Activated naive CD4-positive, alpha-beta T cell treated with Interleukin-2 at 50 U/mL for 16 hours (primary cell): ENCODE results near the gene MBD6.
"Not testable (repeated sequence)": the region's sequence is repeated elsewhere in the genome, so short reads cannot be mapped to it uniquely, and the experiment has no call there.

Source experiments
- DNase-seq: peaks from one replicate; pipeline ENCODE4 v3.0.0-alpha.2; 2020

The MBD6 gene

DNA sequence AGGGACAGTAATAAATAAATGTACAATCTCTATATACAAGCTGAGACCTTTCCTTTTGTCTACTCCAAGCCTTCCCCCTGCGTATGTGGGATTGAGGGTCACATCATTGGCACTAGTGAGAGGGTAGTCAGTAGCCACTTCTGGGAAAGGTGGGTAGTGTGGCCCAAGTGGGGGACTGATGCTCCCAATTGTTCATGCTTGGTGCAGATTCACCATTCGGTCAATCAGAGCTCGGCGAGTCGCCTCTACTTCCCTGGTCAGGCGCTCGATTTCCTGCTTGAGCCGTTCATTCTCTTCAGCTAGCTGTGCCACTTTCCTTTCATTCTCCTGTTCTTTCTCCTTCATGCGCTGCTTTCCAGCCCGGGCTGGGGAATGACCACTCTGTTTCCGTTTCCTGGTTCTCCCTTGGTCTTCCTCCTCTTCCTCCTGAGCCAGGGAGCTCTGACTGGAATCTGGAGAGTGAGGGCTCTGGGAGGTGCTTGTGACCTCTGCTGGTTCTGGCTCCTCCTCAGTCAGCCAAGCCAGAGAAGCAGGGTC lies 5.9 kb upstream of the MBD6 start:
- DNase-seq = no peak

DNA sequence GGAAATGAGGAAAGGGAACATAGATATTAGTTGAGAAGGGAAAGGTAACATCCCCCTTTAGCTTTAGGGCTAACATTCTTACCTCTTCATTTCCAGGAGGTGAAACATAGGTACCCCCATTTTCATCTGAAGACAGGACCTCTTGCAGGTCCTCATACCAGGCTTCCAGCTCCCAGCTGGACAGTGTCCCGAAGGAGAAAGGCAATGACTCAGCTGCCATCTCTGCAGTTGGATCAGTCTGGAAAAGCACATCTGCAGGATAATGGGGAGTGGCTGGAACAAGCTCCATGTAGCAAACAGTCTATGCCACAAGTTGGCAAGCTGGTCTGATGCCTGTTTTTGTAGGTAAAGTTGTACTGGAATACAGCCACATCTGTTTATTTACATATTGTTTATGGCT lies 5.4 kb upstream of the MBD6 start:
- no peak for DNase-seq

DNA sequence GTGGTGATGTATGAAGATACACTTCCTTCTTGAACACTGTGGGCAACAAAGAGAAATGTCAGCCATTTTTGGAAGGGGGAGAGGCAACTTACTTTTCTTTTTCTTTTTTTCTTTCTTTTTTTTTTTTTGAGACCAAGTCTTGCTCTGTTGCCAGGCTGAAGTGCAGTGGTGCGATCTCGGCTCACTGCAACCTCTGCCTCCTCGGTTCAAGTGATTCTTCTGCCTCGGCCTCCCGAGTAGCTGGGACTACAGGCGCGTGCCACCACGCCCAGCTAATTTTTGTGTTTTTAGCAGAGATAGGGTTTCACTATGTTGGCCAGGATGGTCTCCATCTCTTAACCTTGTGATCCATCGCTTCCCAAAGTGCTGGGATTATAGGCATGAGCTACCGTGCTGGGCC lies 4.9 kb upstream of the MBD6 start:
- not testable (repeated sequence) for DNase-seq

DNA sequence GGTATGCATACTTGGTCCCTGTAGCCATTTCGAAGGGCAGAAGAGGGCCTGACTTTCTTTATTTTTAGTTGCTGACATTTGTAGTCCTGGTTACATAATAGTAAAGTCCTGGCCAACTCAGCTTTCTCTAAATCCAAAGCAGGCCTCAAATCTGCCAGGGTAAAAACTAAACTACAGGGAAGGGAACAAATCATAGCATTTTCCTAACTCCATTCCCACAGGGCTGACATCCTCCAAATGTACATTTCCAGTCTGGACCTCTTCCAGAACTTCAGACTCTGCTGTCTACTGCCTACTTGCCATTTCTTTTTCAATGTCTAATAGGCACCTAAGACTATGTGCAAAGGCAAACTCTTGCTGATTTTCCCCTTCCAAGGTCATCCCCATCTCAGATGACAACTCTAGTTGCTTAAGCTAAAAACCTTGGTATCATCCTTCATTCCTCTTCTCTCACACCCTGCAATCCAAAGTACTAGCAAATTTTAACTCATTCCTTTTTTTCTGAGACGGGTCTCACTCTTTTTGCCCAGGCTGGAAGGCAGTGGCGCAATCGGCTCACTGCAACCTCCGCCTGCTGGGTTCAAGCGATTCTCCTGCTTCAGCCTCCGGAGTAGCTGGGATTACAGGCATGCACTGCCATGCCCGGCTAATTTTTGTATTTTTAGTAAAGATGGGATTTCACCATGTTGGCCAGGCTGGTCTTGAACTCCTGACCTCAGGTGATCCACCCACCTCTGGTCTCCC lies 4.3 kb upstream of the MBD6 start:
- DNase-seq = no peak

- DNase-seq = no peak
Measured at GRCh38 chr12:57518920-57519795, 3.5 kb upstream of the MBD6 start.

DNA sequence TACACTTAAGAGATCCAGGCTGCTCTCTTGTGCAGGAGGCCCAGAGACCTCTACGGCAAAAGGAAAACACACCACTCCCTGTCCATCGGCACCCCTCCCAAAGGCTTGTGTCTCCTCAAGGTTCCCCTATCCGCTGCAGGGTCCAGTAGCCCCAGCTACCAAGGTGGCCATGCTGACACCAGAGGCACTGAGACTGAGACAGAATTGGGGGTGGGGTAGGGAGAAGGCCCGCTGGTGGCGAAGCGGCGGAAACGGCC lies 2.9 kb upstream of the MBD6 start:
- peak; percentile 32 for DNase-seq

- DNase-seq = peak; percentile 99
Measured at GRCh38 chr12:57520053-57520818, 2.4 kb upstream of the MBD6 start, which contains the start of gene DDIT3. DDIT3 (minus strand) TSS chr12:57520514; CDS start chr12:57517406, 3,108 bp downstream.

GRCh38 chr12:57521525-57522010 lies 1.1 kb upstream of the MBD6 start:
- peak; percentile 21 for DNase-seq

GRCh38 chr12:57522887-57523705 lies 472 bp downstream of the MBD6 start:
- peak; percentile 45 for DNase-seq

GRCh38 chr12:57523706-57524614 lies 1.3 kb downstream of the MBD6 start:
- DNase-seq = peak; percentile 19

GRCh38 chr12:57524814-57525614 lies 2.4 kb downstream of the MBD6 start:
- no peak for DNase-seq

- no peak for DNase-seq
Measured at GRCh38 chr12:57525615-57526383, 3.2 kb downstream of the MBD6 start.

DNA sequence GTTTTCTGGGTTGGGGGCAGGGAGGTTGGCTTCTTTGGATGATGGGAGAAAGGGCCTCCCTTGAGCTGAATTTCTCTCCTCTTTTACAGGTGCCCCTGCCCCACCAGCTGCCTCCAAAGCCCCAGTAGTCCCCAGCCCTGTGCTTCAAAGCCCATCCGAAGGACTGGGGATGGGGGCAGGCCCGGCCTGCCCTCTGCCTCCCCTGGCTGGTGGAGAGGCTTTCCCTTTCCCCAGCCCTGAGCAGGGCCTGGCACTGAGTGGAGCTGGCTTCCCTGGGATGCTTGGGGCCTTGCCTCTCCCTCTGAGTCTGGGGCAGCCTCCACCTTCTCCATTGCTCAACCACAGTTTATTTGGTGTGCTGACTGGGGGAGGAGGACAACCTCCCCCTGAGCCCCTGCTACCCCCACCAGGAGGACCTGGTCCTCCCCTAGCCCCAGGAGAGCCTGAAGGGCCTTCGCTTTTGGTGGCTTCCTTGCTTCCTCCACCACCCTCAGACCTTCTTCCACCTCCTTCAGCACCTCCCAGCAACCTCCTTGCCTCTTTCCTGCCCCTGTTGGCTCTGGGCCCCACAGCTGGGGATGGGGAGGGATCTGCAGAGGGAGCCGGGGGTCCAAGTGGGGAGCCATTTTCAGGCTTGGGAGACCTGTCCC lies 4.0 kb downstream of the MBD6 start:
- no peak for DNase-seq

DNA sequence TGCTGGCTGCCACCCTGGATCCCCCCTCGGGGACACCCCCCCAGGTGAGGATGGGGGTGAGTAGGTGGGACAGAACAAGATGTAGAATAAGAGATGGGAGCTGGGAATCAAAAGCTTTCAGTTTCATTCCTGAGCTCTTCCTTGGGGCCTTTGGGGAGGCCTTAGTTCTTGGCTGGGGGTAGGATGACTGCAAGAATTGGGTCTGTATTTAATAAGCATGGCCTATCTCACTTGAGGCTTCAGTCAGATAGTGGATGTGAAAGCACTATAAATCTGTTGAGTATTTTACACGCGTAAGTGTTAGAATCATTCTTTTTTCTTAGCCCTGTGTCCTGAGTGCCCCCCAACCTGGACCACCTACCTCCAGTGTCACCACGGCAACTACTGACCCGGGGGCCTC lies 4.6 kb downstream of the MBD6 start:
- no peak for DNase-seq

DNA sequence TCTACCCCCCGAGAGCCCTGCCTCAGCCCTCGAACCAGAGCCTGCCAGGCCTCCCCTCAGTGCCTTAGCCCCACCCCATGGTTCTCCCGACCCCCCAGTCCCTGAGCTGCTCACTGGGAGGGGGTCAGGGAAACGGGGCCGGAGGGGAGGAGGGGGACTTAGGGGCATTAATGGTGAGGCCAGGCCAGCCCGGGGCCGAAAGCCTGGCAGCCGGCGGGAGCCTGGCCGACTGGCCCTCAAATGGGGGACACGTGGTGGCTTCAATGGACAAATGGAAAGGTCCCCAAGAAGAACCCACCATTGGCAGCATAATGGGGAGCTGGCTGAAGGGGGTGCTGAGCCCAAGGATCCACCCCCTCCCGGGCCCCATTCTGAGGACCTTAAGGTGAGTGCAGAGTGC lies 5.6 kb downstream of the MBD6 start:
- DNase-seq = no peak

GRCh38 chr12:57528831-57529555 lies 6.4 kb downstream of the MBD6 start:
- no peak for DNase-seq

GRCh38 chr12:57529831-57530230 lies 7.2 kb downstream of the MBD6 start:
- DNase-seq = no peak
